HG03558 (cell line): ENCODE results near the gene SPDYE1.
"Not testable (repeated sequence)": the region's sequence is repeated elsewhere in the genome, so short reads cannot be mapped to it uniquely, and the experiment has no call there.

Source experiments
- ATAC-seq: cut with Tn5 transposase; IDR thresholded peaks from one replicate; pipeline ENCODE4 v1.9.1; 2021; ENCODE audit warnings: moderate number of reproducible peaks; ENCODE audit not compliant: unreplicated experiment; ENCODE audit errors: extremely low read depth

The SPDYE1 gene

DNA sequence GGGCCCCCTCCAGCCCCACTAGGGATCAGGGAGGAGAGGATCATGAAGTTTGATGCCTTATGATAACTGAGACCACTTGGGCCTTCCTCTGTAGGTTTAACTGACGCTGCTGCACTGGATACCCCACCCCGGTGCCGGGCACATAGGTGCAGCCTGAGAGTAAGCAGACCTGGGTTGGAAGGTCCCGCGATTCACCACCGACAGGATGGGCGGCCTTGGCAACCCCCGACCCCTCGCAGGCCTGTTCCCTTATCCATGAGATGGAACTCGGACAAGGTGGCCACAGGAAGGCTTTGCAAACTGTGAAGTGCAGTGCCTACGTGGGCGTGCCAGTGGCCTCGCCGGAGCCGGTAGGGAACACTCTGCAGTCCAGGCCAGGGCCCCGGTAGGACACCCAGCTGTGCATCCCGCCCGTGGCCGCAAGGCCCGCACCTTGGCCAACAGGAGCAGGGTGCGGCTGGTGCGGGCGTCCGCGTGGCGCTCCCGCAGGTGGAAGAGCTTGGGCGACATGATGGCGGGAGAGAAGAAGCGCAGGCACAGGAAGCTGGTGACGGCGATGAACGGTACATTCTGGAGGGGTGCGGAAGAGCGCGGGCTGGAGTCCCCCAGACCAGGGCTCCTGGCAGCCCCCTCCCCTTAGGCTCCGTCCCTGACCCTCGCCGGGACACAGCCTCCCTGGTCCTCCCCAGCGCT is 42.2 kb downstream of the SPDYE1 start:
- not testable (repeated sequence) for ATAC-seq

DNA sequence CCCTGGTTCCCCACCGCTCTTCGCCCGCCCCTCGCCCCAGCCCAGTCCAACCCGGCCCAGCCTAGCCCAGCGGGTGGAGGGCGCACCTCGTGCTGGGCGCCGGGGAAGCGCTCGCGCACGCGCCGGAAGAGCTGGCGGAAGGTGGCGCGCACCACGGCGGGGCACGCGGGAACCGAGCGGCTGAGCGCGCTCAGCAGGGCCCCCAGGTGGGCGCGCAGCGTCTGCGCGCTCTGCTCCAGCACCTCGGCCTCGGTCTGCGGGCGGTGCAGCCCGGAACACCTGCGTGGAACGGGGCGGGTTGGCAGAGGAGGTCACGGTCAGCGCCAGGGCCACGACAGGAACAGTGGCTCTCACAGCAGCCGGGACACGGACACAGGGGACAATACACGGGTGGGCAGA is 42.8 kb downstream of the SPDYE1 start:
- ATAC-seq = peak; percentile 25

DNA sequence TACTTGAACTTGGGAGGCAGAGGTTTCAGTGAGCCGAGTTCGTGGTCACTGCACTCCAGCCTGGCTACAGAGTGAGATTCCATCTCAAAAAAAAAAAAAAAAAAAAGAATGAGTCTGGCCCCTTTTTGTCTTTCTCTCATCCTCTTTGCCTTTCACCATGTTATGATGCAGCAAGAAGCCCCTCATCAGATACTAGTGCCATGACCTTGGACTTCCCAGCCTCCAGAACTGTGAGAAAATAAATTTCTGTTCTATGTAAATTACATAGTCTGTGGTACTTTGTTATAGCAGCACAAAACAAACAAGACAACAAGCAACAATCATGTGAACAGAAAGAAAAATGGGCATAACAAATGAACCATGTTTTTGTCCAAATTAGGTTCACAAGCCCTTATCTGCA is 44.5 kb downstream of the SPDYE1 start:
- no peak for ATAC-seq

DNA sequence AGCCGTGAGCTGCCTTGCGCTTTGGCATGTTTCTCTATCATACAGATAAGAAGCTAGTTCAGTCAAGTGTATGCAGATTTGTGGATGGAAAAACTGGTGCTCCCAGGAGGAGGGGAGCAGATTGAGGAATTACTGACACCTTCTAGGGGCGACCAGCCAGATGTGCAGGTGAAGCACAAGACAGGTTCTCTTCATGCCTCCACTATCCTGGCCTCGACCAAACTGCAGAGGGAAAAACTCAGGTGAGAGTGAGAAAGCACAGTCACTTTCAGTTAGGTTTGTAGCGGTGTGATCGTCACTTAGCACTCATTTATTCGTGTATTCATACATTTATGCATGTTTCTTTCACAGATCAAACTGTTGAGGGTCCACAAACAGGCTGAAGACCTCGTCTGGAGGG is 46.2 kb downstream of the SPDYE1 start:
- no peak for ATAC-seq

DNA sequence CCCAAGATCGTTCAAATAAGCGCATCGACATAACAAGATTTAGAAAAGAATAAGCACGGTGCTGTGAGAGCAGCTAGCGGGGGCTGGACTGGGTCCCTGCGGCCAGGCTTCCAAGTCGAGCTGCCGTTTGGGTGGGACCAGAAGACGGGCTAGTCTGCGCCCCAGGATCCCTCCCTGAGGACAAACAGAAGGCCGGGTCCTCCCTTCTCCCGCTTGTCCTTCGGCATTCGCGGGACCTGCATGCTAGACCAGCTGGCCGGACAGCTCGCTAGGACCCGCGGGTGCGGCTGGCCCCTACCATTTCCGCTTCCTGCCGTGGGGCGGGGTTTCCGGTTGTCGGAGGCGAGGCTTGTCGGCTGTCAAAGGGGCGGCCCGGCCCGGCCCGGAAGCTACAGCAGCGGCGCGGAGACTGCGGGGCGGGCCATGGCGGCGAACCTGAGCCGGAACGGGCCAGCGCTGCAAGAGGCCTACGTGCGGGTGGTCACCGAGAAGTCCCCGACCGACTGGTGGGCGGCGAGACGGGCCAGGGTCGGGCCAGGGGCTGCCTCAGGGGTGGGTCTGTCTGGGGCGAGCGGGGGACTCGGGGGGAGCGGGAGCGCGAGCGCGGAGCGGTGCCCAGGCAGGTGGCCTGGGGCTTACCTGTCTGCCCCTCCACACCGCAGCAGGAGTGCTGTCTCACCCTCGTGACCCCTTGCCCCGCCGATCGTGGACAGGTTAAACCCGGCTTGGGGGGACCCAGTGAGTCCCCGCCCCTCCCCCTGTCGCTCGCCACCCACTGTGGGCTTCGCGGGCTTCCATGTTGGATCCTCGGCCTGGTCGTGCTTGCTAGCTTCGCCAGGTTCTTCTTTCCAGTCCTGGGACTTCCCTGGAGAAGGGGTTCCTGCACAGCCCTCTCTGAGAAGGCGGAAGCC is 46.9 kb downstream of the SPDYE1 start, which contains the start of gene DBNL:
Gene DBNL (plus strand): TSS at position 388 of the 911 bp plus-strand sequence. CDS start 36 bp downstream, at position 424.
- ATAC-seq = peak; percentile 42

DNA sequence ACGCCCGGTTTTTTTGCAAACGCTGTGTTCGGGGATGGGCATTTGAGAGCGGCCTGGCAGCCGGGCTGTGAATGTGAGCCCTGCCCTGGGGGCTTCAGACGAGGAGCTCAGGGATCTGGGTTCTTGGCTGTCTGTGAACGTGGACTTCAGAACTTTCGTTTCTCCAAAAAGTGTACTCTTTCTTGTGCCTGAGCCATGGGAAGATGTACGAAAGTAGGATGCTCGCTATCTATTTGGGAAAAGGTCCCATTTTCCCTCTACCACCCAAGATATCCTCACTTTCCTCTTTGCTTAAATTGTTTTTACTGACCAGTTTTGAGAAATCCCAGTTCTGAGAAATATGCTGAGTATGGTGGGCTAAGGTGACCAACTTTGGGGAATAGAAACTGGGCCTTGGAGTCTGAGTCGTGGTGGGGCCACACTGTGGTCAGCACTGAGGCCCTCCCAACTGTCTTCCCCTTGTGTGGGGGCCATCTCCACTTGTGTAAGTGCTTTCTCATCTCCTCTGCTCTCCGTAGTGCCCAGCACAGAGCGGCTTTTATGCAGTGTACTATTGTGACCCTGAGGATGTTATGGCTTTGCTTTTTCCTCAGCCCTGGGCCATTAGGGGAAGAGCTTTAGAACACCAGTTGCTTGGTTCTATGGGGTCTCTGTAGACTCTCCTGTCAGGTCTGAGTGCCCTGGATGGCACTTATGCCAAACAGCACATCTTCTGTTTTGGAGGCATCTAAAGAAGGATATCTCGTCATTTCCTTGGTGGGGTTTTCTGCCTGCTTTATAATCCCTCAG is 47.7 kb downstream of the SPDYE1 start:
- ATAC-seq = no peak

DNA sequence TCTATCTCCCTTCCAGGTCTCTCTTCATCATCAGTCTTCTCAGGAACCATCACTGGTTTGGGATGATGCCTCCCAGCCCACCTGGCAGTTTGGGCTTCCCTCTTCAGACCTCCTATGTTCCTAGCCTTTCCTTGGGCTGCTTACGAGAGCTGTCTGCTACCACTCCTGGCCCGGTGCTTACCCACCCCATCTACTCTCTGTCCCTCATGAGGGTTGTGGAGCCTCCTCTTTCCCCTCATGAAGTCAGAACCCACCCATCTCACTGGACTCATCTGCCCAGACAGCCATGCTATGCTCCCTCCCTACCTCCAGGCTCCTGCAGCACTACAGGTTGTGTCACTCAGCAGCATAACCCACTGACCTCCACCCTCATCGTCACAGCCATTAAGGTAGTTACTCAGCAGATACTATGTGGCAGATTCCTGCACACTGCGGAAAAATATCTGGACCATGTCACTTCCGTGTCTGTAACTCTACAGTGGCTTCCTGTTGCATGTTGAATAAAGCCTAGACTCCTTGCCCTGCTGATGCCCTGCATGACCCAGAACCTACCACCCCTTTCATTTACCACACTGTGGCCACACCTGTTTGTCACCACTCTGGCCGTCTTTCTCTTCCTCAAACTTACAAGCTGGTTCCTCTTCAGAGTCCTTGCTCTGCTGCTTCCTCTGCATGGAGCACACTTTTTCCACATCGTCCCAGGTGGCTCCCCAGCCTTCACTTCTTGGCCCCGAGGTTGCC is 48.8 kb downstream of the SPDYE1 start:
- peak; percentile 52 for ATAC-seq

DNA sequence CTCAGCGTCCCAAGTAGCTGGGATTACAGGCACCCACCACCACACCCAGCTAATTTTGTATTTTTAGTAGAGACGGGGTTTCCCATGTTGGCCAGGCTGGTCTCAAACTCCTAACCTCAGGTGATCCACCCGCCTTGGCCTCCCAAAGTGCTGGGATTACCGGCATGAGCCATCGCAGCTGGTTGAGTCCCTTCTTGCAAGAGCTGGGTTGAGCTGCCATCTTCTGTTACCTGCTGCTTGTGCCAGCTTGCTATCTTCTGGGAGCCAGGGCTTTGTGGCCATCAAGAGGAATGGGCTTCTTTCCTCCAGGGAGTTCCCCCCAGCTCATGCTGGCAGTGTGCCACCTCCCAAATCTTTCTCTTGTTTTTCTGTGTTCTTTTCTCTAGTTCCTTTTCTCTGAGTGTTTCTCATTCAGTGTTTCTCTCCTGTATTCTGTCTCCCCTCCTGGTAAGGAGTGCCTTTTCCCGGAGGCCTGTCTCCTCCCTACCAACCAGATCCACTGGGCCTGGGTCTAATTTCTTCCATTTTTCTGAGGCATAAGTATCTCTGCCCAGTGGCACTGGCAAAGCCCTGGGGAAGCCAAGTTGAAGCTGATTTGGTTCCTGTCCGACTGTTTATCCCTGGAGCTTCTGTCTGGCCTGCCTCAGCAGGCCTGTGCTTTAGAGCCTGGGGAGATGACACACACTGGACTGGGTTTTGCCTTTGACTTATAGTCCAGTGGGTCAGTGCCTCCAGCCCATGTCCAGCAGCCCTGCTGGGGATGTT is 50.5 kb downstream of the SPDYE1 start:
- ATAC-seq = no peak

DNA sequence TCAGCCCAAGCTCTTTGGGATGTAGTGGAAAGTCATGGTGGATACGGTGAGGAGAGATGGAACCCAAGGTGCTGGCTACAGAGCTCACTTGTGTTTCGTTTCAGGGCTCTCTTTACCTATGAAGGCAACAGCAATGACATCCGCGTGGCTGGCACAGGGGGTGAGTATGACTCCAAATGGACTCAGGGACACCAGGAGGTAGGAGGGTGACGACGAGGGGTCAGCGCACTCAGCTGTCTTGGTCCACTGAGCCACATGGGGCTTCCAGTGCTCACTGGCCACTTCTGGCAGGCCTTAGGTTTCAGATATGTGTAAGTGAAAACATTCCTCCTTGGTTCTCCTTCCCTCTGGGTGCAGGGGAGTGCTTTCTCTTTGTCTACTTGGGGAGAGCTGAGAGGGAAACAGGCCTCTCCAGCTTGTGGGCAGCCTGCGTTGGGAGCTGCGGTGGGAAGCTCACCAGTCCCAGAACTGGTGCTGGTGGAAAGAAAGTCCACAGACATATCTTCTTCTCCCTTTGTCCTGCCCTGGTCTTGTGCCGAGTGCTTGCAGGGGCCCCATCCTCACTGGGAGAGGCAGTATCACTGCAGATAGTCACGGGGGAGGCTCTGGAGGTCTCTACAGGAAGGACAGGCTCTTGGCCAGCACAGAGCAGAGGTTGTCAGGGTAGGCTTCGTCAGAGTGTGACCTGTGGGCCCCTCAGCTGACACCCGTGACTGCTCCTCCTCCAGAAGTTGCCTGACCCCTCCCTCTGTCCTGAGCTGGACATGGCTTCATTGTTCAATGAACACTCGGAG is 52.6 kb downstream of the SPDYE1 start:
- ATAC-seq = no peak

DNA sequence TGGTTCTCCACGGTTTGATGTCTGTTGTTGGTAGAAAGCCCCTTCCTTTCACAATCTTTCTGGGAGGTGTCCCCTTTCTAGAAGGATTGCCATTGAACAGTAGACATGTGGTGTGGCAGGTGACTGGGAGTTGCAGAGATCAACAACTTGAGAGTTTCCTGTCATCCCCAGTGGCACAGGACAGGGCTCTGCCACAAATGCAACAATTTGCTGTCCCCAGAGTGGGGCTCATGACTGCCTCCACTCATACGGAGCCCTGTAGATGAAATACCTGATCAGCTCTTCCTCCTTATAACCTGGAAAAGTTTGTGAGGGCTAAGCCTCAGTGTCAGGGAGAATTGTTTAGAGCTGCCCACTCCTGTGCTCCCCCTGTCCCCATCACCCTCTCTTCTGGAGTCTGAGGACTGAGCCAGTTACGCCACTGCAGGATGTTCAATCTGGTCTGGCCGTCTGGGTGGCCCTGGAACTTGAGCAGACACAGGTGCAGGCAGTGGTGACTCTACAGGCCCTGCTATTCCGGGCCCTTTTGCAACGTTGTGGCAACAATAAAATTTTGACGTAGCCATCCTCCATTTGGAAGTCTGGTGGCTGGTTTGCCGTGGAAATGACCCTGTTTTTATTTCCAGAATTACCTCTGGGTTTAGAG is 53.3 kb downstream of the SPDYE1 start:
- ATAC-seq = no peak

DNA sequence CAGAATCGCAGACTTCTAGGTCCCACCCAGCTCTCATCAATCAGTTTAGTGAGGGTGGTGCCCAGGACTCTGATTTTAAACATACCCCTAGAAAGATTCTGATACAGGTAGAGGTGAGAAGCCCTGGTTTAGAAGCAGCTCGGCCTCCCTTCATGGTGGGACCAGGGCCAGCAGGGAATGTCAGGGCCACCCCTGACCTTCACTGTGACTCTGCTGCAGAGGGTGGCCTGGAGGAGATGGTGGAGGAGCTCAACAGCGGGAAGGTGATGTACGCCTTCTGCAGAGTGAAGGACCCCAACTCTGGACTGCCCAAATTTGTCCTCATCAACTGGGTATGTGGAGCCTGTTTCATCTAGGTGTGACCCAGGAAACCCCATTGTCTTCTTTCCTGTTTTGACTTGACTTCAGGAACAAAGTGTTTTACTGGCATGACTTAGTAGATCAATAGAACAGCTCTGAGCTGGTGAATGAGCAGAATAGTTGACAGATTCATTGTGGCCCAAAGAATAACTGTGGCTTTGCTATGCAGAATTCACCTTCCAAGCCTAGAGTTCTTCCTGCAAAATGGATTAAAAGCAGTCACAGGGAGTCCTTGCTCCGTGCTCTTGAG is 54.0 kb downstream of the SPDYE1 start:
- no peak for ATAC-seq

DNA sequence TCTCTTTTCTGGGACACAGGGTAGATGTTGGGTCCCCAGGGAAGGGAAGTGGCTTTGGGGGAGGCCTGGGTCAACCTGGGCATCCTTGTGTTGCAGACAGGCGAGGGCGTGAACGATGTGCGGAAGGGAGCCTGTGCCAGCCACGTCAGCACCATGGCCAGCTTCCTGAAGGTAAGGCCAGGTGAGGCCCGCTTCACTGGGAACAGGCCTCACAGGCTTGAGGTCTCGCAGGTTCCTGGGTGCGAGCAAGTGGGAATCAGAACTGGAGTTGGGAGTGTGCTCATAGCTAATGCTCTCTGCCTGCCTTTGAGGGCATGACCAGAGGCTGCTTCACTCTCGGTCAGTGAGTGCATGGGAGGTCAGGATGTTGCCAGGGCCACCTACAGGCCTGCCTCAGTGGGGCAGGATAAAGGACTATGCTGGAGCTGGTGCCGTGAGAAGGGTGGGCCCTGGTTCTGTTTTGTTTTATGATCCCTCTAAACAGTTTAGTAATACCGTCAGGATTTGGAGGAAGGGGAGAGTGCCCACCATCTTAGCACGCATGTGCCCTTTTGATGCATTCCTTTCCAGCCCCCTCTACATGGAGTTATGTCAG is 55.2 kb downstream of the SPDYE1 start:
- ATAC-seq = no peak

DNA sequence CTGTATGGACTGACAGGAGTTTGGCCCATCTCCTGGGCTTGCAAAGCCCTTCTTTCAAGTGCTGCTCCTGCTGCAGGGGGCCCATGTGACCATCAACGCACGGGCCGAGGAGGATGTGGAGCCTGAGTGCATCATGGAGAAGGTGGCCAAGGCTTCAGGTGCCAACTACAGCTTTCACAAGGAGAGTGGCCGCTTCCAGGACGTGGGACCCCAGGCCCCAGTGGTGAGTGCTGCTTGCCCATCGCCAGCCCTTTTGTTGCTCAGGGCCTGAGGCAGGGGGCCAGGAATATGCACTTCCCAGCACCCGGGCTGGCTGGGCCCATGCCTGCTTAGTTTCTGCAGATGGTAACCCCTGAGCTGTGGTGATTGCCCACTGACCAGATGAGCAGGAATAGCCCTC is 59.0 kb downstream of the SPDYE1 start:
- ATAC-seq = no peak

DNA sequence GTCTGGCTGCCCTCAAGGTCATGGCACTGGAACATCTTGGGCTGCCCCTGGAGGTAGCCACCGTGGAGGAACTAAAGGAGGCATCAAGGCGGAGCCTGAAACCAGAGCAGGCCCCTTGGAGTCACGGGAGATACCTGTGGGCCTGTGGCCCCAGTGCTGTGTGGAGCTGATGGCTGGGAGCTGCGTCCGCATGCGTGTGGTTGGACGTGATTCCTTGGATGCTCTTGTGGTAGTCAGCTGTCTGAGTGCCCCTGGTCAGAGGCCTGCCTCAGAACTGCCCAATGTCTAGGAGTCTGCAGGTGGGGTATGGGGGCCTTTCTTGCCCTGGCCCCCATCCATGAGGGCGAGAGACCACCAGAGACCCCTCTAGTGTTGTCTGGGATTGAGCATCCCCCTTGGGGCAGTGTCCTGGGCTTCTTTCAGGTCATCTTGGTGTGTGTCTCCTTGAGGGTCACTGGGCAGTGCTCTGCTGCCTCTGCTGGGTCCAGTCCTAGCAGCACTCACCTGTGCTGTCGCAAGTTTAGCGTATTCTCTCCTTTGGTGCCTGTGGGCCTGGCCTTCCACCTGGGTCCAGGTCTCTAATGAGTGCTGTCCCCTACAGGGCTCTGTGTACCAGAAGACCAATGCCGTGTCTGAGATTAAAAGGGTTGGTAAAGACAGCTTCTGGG is 59.6 kb downstream of the SPDYE1 start:
- ATAC-seq = no peak

DNA sequence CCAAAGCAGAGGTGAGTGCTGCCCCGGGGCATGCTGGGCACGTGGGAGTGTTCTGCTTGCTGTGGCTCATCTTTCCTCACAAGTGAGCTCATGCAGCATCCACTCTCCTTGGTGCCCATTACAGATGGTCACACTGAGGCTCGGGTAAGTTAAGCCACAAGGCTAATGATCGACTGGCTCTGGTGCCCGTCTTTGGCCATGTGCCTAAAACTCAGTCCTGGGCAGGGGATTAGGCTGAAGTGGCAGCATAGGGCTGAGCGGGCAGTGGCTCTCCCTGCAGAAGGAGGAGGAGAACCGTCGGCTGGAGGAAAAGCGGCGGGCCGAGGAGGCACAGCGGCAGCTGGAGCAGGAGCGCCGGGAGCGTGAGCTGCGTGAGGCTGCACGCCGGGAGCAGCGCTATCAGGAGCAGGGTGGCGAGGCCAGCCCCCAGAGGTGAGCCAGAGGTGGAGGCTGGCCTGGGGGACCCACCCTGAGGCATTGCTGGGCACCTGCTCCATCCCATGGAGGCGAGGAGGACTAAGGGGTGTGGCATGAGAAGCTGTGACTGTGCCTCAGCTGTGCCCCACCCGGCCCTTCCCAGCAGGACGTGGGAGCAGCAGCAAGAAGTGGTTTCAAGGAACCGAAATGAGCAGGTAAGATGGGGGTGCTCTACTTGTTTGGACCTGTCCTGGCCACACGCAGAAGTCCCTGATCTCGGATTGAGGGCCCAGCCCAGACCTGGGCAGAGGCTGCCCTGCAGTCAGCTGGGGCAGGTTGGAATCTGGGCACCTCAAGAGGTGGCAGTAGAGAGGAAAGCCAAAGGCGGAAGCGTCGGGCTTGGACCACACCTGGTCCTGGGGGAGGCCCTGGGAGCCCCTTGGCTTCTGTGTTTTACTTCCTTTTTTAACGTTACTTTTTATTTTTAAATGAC is 60.4 kb downstream of the SPDYE1 start:
- ATAC-seq = no peak

DNA sequence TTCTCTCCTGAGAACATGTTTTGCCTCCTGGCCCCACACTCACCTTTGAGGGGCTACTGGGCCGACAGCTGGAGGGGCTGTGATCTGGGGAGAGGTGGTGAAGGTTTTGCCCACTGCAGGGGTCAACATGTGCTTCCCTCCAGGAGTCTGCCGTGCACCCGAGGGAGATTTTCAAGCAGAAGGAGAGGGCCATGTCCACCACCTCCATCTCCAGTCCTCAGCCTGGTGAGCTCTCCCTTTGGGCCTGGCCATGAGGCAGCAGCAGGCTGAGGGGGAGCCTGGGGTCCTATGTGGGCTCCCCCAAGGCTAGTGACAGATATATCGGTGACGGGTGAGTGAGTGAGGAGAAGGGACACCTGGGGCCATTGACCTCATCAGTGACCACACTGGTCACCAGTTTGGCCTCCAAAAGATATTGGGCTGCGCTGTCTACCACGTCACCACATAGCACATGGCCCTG is 61.1 kb downstream of the SPDYE1 start:
- ATAC-seq = no peak
